ENCODE measurements around the gene ARAP3.
A peak's percentile ranks its signal among the peaks of the same experiment; 100 is the strongest.

ARAP3 gene

GRCh38 chr5:141697586-141697985 lies 15.6 kb upstream of the ARAP3 start:
- no peak for DNase-seq (ENCODE audit: low read depth)

- no peak for DNase-seq (ENCODE audit: low read depth)
Observed at GRCh38 chr5:141696431-141696830, 14.4 kb upstream of the ARAP3 start.

GRCh38 chr5:141695627-141696215 lies 13.7 kb upstream of the ARAP3 start:
- no peak for DNase-seq (ENCODE audit: low read depth)

GRCh38 chr5:141694479-141694878 lies 12.4 kb upstream of the ARAP3 start:
- no peak for DNase-seq (ENCODE audit: low read depth)

- no peak for DNase-seq (ENCODE audit: low read depth)
Observed at GRCh38 chr5:141692919-141693725, 11.1 kb upstream of the ARAP3 start.

GRCh38 chr5:141692533-141692888 lies 10.5 kb upstream of the ARAP3 start:
- DNase-seq (ENCODE audit: low read depth), result no peak

- peak; percentile 62 for DNase-seq (ENCODE audit: low read depth)
Observed at GRCh38 chr5:141691867-141692532, 10.0 kb upstream of the ARAP3 start.

- peak; percentile 82 for DNase-seq (ENCODE audit: low read depth)
Observed at GRCh38 chr5:141691286-141691866, 9.3 kb upstream of the ARAP3 start.

GRCh38 chr5:141686648-141687416 lies 4.8 kb upstream of the ARAP3 start:
- DNase-seq (ENCODE audit: low read depth), result no peak

GRCh38 chr5:141685591-141685990 lies 3.6 kb upstream of the ARAP3 start:
- no peak for DNase-seq (ENCODE audit: low read depth)

- DNase-seq (ENCODE audit: low read depth), result no peak
Observed at GRCh38 chr5:141683596-141684141, 1.6 kb upstream of the ARAP3 start.

GRCh38 chr5:141681295-141681694 lies 735 bp downstream of the ARAP3 start:
- no peak for DNase-seq (ENCODE audit: low read depth)

GRCh38 chr5:141680751-141681201 lies 1.3 kb downstream of the ARAP3 start:
- DNase-seq (ENCODE audit: low read depth), result peak; percentile 56

- DNase-seq (ENCODE audit: low read depth), result no peak
Observed at GRCh38 chr5:141680178-141680577, 1.9 kb downstream of the ARAP3 start.

GRCh38 chr5:141677415-141677814 lies 4.6 kb downstream of the ARAP3 start:
- no peak for DNase-seq (ENCODE audit: low read depth)

GRCh38 chr5:141675672-141676071 lies 6.4 kb downstream of the ARAP3 start:
- DNase-seq (ENCODE audit: low read depth), result no peak

GRCh38 chr5:141674747-141675146 lies 7.3 kb downstream of the ARAP3 start:
- no peak for DNase-seq (ENCODE audit: low read depth)

- no peak for DNase-seq (ENCODE audit: low read depth)
Observed at GRCh38 chr5:141672841-141673813, 8.9 kb downstream of the ARAP3 start.

- no peak for DNase-seq (ENCODE audit: low read depth)
Observed at GRCh38 chr5:141672071-141672840, 9.8 kb downstream of the ARAP3 start.

GRCh38 chr5:141669520-141669919 lies 12.5 kb downstream of the ARAP3 start:
- no peak for DNase-seq (ENCODE audit: low read depth)

Measured in CMK (cell line).